Activated CD8-positive, alpha-beta memory T cell treated with anti-CD3 and anti-CD28 coated beads for 1 hour (primary cell): ENCODE data around the gene DDX3X.
A peak's percentile ranks its signal among the peaks of the same experiment; 100 is the strongest.

Experiments
- DNase-seq, 2 donors: peaks; one replicate each; pipeline ENCODE4 v3.0.0-alpha.2; 2020; ENCODE audit warnings: low read depth in 1 of 2; ENCODE audit errors: extremely low read depth in 1 of 2

The DDX3X gene

GRCh38 chrX:41326431-41326830 is 7.5 kb upstream of the DDX3X start:
- no peak for DNase-seq

DNA sequence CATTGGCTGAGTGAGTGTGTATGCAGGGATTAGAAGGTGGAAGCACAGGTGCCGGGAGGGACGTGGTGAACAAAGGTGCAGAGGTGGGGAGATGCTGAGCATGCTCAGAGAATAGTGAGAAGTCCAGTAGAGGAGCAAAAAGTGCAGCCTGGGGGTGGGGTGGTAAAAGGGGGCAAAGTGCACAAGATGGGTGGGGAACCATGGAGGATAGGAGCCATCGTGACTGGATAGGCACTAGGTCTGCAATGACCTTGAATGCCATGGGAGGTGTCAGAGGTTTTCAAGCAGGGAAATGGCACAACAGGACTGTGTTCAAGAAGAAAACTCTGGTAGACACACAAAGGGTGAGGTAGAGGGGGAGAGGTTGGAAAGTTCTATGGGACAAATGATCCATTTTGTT is 6.6 kb upstream of the DDX3X start:
- DNase-seq, result no peak

DNA sequence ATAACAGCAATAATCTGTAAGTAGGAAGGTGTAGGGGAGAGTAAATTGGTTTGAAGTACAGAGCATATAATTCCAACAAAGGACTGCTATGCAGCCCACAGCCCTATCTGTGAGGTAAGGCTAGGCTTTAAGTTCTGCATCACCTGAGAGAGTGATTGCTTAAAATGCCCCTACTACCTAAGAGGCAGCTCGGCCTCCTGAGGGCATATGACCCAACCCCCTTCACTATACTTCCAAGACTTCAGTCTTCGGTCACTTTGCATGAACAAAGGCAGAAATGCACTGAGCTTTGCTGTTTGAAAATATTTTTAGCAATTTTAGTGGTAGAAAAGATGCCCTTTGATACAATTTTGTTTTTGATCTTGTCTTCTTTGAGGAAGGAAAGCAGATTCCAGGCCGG is 4.9 kb upstream of the DDX3X start:
- no peak for DNase-seq

DNA sequence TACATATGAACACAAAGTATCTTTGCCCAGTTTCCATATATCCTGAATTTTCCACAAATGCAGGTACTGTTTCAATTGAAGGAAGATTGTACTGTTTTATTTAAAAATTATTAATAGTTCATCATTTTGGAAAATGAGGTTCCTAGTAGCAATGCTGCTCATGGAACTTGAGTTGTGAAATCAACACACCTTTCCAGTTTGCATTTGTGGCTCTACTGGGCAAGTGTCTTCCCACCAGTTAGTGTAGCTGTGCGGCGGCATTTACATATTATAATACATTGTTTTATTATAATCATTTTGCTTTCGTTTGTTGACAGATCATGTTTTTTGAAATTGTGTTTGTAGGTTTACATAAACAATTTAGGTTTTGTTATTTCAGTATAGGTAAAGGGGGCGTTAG is 2.0 kb upstream of the DDX3X start:
- DNase-seq, result no peak

DNA sequence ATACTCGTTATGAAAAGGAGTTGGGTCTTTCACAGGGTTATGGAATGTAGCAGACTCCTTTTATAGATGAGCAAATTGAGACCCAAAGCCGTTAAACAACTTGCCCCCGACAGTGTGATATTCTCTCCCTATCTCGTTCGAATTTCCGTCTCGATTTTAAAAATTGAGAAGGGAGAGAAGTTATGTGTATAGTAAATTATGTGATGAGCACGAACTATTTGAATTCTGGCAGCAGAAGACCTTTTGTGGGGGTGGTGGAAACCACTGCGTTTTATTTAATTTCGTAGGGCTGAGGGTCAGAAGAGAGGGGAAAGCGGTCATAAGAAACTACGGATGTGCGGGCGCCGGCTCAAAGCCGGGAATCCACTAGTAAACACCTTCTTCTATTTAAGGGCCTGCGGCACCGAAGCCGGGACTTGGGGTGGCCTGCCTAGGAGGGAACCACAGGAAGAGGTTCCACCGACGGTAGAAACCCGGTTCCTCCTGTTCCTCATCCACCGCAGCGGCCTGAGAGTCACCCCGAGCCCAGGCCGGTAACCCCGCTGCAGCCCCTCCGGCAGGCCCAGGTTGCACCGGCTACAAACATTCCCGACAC is 1.5 kb upstream of the DDX3X start:
- no peak for DNase-seq

DNA sequence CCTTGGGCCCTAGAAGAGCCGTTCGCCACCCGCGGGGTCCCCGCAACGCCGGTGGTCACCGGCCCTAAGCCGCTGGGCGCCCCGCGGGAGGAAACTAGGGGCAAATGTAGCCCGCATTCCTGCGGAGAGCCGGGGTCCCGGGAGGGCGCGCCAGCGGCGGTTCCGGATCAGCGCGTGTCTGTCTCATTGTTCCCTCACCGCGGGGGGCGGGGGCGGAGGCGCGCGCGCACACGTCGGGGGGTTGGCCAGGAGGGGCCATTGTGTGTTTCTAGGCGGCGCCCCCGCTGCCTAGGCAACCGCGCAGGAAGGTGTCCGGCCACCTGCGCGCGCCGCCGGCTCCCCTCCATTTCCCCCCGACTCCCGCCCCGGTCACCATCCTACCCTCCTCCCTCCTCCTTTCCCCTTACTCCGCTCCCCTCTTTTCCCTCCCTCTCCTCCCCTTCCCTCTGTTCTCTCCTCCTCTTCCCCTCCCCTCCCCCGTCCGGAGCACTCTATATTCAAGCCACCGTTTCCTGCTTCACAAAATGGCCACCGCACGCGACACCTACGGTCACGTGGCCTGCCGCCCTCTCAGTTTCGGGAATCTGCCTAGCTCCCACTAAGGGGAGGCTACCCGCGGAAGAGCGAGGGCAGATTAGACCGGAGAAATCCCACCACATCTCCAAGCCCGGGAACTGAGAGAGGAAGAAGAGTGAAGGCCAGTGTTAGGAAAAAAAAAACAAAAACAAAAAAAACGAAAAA is 789 bp upstream of the DDX3X start:
- DNase-seq, result peak; percentile 73 to 75

GRCh38 chrX:41334363-41335197 is 618 bp downstream of the DDX3X start:
- DNase-seq, result peak; percentile 48 to 53

DNA sequence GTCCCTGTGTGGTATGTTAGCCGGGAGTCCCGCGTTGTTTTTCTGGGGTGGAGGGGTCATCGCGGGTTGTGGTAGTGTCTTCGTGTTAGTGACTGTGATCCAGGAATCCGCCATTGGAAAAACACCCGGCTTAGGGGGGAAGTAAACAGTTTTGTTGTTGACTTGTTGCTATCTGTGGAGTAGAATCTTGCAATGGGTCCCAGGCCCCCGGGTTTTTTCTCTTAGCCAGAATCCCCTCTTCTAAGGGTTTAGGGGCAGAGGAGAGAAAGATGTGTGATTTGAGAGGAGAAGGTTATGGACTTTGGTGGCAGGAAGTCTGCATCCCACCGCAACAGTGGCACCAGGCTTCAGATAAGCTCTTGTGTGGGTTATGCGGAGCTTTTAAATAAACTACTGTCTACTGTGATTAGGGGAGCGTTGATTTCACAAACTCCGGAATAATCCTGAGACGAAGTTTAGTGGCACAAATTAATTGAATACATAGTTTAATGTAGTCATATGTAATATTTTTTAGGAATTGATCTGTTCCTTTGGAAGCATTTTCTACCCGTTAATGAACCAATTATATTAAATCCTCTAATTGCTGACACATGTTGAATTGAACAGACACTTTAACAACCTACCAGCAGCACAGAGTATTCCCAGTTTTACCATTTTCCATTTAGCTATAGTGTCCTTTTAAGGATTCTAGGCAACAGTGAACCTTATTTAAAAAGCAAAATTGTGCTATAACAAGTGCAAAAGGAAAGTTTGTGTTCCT is 1.4 kb downstream of the DDX3X start:
- DNase-seq, result no peak

DNA sequence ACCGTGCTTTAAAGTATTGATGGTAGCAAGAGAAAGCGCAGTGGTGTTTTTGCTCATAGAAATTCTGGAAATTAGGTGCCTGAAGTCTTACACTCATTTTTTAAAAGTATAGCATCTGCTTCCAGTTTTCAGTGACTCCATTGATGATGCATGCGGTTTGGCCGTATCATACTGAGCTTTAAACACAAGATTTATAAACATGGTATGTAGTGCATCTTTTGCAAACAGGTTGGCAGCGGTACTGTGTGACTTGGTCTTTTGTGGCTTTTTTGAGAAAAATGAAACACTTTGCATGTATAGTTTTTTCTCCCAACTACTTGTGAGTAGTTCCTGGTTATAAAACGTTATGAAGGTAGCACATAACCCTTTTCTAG is 2.0 kb downstream of the DDX3X start:
- no peak for DNase-seq

- no peak for DNase-seq
Measured at GRCh38 chrX:41336447-41336846, 2.5 kb downstream of the DDX3X start.

GRCh38 chrX:41337140-41337539 is 3.2 kb downstream of the DDX3X start:
- no peak for DNase-seq

DNA sequence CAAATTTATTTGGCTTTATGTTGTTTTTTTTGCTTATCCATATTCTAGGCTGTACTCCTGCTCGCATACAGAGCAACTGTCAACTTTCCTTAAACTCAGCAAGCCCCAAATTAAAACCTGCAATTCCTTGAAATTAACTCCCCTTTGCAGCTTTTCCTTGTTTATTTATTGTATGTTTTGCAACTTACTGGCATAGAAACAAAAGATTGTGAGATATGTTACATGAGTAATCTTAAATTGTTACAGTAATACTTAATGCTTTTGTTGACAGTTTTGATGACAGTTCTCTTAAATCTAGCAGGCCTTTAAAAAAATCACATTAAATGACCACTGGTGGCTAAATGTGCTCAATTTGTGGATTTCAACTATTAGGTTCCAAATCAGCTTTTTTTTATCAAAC is 4.5 kb downstream of the DDX3X start:
- DNase-seq, result no peak

DNA sequence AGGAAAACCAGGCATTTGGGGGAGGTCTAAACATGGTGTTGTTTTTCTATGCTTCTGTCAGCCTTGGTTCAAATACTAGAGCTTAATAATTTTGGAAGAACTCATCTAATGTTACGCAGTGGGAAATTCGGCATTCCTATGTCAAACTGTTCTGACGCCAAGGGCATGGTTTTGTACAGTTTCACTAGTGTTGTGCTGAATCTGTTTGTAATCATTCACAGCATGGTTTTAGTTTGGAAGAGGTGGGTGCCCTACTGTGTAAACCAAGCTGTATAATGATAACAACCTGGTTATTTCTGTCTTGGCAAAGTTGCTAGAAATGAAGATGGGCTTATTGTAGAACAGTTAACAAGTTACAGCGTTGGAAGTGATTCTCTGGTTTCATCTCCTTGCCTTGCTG is 5.2 kb downstream of the DDX3X start:
- DNase-seq, result no peak

- DNase-seq, result no peak
Measured at GRCh38 chrX:41344053-41344452, 10.1 kb downstream of the DDX3X start.

- DNase-seq, result no peak
Measured at GRCh38 chrX:41347186-41347585, 13.2 kb downstream of the DDX3X start.

- no peak for DNase-seq
Measured at GRCh38 chrX:41348551-41348950, 14.6 kb downstream of the DDX3X start.

- no peak for DNase-seq
Measured at GRCh38 chrX:41350150-41350975, 16.4 kb downstream of the DDX3X start.

DNA sequence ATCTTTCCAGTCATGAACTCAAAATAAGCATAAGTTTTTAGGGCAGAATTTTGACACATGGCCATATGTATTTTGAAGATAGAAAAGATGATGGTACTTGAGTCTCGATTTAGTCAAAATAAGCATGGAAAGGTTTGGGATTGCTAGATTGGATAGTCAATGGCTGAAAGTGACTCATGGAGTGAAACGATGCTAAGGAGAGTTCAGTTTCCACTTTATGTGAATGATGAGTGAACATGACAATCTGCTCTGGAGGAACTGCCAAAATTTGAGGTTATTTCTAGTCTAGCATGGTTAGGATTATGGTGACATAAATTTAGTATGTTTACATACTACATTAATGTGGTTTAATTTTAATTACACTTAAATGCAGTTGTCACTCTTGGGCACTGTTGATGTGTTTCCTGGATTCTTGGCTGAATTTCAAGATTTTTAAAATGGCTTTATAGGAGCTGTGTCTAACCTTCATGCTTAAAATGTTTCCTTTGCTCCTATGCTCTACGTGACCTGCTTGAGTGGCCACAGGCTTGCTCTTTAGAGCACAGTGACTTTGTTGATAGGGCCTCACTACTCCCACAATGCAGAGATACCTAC is 17.1 kb downstream of the DDX3X start:
- DNase-seq, result no peak

DNA sequence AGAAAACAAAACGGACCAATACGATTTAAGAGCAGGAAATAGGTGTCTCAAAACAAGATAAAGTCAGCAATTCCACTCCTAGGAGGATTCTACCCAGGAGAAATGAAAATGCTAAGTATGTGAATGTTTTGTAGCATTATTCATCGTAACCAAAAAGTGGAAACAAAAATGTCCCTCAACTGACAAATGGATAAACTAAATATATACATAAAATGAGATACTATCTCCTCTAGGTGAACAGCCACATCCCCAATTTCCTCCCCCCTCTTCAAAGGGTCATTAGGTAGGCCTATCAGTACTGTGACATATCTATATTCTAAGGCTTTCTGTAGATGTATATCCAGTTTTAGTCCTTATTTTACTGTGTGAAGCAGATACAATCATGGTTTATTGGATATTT is 18.0 kb downstream of the DDX3X start:
- no peak for DNase-seq

- DNase-seq, result no peak
Measured at GRCh38 chrX:41352329-41352838, 18.4 kb downstream of the DDX3X start.
